GM18520 (cell line): Measurements from ENCODE around the gene SRGAP2B.
"Not testable (repeated sequence)": the region's sequence is repeated elsewhere in the genome, so short reads cannot be mapped to it uniquely, and the experiment has no call there.

Experiments
- ATAC-seq: cut with Tn5 transposase; IDR thresholded peaks from one replicate; pipeline ENCODE4 v1.9.1; 2021; ENCODE audit not compliant: unreplicated experiment

SRGAP2B gene

DNA sequence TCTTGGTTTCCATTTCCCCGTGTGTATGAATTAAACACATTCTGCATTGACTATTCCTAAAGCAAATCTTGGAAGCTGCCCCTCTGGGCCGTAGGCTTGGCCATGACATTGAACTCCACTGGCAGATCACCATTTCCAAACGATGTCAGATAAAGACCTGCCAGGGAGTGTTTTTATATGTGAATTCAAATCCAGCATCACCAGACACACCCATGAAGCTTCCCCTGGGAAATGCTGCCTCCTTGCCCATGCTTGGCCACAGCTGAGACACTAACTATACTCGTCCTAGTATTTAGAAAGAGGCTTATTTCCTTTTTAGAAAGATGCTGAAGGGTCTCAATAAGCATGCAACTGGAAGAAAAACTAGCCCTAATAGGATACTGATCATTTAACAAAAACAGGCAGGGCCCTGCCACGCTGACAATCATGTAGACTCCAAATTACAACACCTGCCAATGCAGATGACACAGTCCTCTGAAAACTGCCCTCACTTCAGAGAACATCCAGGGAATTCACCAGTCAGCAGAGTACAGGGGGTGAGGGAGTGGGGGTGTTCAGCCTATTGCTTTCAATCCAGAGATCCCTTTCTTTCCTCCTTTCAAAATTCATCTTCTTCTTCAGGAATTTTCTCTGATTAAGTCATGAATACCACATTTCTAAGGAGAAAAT is 94.9 kb downstream of the SRGAP2B start:
- ATAC-seq, result not testable (repeated sequence)

DNA sequence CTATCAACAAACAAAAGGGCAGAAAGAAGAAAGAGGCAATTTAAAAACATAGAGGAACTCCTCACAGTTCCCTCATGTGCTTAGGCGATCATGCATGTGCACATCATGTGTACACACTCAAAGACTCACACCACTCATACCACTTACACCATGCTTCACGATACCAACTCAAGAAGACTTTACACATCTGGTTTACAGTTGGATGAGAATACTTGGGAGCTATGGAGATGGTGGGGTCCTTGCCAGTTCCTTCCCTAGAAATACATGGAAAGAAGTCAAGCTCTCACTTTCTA is 96.2 kb downstream of the SRGAP2B start:
- not testable (repeated sequence) for ATAC-seq

DNA sequence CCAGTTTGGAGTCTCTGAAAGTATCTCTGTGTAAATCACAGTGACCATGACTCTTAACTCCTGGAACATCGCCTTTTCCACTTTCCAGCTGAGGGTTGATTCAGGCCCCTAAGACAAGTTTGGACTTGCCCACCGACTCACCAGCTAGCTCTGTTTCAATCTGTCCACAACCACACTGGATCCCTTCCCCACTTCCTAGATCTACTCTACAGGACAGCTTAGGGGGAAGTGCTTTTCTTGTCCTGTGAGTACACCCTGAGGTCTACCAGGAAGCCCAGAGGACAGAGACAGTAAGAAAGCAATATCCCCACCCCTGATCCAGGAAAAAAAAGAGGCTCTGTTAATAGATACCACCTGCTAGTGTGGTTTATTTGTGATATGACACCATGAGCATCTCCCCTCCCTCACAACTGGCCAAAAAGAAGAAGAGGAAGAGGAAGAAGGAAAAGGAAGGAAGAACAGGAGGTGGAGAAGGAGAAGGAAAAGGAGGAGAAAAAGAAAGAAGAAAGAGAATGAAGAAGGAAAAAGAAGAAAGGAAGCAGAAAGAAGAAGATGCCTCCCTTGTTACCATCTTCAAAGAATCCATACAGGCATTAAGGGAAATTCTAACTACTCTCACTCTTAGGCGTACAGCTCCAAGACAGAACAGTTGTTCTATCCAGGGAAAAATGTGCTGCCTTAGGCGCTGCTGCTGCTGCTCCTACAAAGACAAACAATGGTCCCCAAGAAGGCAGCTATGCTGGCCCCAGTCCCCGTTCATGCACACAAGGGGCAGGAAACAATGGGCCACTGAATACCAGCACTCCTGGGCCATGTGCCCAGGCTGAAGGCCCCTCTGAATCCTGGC is 96.8 kb downstream of the SRGAP2B start:
- not testable (repeated sequence) for ATAC-seq

DNA sequence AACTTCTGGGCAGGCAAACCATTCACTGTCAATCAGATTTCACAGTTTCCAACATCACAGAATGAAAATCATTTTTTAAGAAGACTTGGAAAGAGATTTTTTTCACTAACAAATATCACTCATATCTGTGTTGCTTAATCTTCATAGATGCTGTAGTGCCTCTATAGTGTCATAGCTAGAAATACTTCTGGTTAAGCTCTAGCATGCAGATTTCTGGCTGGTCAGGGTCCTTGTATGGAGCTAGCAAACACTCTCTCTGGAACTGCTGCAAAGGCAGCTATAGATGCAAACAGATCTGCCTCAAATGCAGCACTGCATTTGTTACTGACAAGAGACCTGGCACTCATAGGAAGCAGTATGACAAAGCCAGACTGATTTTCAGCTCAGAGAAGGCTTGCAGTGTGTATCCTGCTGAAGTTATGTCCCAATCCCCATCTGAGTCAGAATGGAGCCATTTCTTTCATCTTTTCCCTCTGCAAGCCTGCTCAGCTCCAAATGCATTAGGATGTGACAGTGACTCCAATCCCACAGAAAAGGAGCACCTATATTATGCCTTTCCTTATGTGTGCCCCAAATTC is 99.2 kb downstream of the SRGAP2B start:
- ATAC-seq, result not testable (repeated sequence)

DNA sequence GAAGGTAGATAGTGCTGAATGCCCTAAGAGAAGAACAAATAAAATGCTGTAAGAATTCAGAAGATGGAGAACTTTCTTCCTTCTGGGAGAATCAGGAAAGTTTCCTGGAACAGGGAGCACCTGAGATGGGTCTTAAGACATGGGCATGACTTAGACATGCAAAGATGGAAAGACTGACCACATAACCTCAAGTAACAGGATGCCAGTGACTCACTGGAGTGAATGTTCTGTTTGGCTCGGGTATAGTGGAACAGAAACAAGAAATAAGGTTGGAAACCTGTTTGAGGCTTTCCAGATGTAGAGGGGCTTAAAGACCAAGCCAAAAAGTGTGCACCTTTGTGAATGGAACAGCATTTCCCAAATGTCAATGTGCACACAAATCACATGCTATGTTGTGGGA is 102.2 kb downstream of the SRGAP2B start:
- not testable (repeated sequence) for ATAC-seq

DNA sequence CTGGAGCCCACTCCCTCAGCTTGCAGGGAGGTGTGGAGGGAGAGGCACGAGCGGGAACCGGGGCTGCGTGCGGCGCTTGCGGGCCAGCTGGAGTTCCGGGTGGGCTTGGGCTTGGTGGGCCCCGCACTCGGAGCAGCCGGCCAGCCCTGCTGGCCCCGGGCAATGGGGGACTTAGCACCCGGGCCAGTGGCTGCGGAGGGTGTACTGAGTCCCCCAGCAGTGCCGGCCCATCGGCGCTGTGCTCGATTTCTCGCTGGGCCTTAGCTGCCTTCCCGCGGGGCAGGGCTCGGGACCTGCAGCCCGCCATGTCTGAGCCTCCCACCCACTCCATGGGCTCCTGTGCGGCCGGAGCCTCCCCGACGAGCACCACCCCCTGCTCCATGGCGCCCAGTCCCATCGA is 104.5 kb downstream of the SRGAP2B start:
- ATAC-seq, result not testable (repeated sequence)

DNA sequence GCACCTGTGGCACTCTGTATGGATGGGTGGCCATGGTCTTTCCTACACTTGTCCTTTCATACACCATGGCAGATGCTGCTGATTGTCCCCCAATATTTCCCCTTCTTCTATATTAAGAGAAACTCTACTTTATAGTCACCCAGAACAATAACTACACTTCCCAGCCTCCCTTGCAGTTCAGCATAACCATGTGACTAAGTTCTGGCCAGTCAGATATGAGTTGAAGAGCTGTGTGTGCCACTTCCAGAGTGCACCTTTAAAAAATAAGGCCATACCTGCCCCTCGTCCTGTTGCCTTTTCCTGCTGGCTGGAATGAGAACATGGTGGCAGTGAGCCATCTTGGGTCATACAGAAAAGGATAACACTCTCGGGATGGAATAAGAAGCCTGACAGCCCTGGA is 108.0 kb downstream of the SRGAP2B start:
- not testable (repeated sequence) for ATAC-seq

DNA sequence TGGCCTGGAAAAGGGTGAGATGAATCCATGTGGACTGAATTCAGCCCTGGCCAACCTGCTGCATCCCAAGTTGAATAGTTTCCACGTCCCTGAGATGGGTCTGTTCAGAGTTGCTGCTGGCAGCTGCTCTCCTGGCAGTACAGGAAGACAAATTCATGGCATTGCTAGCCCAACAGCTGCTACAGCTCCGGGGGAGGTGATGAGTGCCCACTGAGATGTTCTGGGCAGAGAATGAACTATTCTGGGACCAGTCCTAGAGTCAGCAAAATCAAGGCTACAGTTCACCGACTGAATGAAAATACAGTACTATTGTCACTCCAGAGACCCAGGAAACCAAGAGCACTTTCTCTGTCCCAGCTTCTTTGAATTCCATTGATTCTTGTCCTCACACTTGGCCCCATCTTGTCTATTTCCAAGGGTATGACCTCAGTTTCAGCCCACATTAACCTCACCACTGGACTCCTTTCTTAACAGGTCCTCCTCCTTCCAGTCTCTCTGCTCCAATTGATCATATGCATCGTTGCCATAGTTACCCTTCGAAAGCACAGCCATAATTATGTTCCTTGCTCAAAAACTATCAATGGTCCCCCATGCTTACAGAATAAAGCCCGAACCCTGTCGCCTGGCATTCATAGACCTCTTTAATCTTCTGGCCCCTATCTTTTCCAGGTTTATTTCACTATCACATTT is 108.8 kb downstream of the SRGAP2B start:
- not testable (repeated sequence) for ATAC-seq

DNA sequence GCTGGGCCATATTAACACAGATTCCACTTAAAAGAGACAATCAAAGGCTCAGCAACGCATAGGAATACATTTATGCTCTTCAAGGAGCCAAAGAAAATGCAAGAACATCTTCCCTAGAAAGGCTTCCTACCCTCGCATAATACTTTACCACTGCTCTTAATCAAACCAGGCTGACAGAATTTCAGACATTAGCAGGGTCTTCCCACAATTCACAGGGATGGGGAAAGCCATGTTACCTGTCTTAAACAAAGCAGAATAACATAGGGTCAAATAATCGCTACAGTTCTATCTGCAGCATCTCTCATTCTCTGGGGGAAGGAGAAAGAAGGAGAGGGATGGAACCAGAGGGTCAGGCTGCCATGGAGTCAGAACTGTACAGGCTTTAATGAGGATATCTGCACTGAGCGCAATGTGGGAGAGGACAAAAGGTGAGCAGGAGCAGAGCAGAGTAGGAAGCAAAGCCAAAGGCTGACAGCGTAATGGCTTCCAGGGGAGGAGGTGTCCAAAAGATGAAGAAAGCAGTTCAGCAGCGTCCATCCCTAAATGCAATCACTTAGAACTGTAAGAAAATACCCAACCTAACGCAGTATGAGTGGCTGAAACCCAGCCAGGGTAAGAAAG is 109.5 kb downstream of the SRGAP2B start:
- not testable (repeated sequence) for ATAC-seq

DNA sequence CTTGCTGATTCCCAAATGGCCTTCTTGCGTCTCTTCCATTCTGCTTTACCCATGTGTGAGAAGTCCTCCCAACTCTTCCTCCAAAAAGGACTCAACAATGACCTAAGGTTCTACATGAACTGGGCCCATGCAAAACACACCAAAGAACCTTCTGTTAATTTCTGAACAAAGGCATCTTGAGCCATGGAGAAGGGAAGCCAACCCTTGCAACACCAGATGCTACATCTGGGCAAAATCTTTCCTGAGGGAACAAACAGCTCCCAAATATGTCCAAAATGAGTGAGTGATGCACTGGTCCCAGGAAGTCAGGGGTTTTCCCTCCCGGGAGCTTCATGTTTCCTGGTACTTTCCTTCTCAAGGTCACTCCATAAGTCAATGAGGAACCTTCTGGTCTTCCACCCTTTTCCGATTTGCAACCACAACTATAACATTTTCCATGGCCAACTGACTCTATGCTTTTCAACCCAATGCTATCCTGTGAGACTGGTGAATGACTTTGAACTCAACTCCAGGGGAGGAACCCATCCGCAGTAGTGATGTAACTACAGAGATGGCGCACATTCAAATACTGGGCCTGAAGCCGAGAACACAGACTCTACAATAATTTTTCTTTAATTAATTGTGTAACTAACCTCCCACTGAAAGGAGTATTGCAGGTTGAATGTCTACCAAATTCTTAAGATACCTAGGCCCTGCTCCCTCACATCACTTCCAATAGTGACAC is 112.2 kb downstream of the SRGAP2B start:
- ATAC-seq, result not testable (repeated sequence)

DNA sequence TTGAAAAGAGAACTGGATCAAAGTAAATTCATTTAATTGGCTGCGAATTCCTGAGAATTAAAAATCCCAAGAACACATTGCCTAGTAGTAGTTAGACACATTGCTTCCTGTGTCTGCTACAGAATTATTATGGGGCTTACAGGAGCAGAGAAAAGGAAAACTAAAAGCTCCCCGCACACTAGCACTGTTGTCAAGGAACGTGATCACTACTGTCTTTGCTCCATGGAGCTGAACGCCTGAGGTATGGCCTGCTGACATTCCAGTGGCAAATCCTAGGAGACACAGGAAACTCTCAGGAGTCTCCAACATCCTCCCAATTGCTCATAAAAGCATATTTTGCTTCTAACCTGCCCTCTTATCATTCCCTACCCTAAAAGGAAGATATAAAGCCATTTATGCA is 114.0 kb downstream of the SRGAP2B start:
- not testable (repeated sequence) for ATAC-seq

DNA sequence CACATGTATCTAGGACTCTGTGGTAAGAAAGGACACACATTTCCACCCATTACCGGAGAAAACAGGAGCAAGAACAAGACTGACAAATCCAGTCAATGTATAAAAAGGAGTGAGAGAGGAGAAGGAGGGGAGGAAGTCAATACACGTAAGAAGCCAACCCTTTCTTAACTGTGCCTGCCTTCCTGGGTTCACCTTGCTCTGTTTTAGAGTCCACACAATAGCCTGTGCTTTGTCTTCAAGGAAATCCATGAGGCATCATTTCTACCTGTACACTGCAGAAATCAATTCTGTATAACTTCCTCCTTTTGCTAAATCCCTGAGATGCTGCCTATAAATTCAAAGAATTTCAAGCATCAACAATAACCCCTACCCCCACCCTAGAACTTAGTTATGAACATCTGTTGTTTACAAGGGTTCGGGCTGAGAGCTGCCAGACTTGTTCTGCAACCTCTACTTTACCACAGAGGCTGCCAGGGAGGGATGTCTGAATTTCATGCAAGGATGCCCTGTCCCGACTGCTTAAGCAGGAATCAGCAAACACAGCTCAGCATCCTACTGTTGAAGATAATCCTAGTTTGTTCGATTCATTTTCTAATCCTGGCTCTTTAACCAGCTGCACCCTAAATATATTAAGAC is 115.0 kb downstream of the SRGAP2B start:
- not testable (repeated sequence) for ATAC-seq

DNA sequence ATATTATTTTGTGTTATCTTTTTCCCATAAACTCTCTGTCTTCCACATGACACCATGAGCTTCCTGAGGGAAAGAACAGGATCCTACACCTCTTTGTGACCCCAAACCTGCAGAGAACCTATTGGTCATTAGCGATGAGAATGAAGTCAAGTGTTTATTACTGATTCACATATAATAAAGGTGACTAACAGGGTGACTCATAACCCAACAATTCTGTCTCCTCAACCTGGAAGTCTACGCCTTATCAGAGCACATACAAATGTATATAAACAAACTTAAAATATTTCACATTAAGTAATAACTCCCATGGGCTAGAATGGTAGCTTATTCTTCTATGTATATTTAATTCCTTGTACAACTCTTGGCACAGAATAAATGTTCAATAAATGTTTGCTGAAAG is 117.3 kb downstream of the SRGAP2B start:
- not testable (repeated sequence) for ATAC-seq

DNA sequence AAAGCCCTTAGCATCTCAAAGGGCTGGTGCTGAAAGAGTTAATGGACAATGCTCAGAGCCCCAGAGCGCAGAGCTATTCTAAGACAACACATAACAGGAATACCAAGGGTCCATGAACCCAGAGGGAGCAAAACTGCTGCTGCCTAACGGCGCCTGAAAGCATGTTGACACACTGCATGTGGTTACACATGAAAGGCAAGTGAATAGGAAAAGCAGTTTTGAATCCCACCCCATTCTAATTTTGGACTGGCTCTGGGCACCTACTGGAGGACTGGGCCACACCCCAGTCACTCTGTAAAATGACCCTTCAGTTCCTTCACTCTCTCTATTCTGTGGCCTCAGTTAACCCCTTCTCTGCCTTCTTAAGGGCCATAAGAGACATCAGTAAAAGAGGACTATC is 123.2 kb downstream of the SRGAP2B start:
- ATAC-seq, result not testable (repeated sequence)

DNA sequence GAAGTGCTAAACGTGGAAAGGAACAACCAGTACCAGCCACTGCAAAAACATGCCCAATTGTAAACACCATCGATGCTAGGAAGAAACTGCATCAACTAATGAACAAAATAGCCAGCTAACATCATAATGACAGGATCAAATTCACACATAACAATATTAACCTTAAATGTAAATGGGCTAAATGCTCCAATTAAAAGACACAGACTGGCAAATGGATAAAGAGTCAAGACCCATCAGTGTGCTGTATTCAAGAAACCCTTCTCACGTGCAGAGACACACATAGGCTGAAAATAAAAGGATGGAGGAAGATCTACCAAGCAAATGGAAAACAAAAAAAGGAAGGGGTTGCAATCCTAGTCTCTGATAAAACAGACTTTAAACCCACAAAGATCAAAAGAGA is 128.6 kb downstream of the SRGAP2B start:
- ATAC-seq, result not testable (repeated sequence)

DNA sequence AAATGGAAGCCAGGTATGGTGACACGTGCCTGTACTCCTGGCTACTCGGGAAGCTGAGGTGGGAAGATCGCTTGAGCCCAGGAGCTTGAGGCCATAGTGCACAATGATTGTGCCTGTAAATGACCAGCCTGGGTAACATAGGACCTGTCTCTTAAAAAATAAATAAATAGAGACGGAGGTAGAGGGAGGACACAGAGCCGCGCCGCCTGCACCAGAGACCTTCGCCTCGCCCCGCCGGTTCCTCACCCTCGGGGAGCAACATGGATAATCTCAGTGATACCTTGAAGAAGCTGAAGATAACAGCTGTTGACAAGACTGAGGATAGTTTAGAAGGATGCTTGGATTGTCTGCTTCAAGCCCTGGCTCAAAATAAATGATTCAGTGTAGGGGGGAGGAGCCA is 130.4 kb downstream of the SRGAP2B start:
- not testable (repeated sequence) for ATAC-seq

DNA sequence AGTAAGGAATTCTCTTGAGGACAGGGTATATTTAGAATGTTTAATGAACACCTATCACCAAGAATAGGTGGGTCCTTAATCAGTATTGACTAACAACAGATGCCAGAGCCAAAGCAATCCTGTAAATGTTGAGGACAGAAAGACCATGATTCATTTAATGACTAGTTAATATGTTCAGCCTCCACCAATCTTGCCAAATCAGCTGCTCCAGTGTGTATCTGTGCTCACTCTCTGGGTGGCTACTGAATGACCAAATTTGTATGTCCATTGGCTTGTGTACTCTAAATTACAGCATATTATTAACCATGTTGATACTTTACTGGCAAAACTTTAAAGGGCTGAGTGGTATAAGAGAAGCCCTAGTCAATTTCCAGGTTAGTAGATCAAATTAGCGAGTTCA is 130.9 kb downstream of the SRGAP2B start:
- ATAC-seq, result not testable (repeated sequence)

DNA sequence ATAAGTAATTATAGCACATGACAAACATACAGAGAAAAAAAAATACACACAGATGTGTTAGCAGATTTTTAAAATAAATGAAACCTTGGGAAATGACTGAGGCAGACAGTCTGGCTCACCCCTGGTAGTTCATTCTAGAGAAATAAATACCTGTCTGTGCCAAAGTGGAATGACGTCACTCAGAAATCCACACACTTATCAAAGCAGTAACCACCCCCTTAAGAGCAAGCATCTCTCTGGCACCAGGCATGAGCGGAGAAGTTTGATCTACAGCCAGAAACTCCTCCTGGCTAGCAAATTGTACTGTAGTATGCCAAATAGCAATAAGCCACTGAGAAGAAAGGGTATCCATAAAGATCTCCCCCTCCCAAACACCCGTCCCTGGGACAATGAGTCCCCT is 131.6 kb downstream of the SRGAP2B start:
- ATAC-seq, result not testable (repeated sequence)

DNA sequence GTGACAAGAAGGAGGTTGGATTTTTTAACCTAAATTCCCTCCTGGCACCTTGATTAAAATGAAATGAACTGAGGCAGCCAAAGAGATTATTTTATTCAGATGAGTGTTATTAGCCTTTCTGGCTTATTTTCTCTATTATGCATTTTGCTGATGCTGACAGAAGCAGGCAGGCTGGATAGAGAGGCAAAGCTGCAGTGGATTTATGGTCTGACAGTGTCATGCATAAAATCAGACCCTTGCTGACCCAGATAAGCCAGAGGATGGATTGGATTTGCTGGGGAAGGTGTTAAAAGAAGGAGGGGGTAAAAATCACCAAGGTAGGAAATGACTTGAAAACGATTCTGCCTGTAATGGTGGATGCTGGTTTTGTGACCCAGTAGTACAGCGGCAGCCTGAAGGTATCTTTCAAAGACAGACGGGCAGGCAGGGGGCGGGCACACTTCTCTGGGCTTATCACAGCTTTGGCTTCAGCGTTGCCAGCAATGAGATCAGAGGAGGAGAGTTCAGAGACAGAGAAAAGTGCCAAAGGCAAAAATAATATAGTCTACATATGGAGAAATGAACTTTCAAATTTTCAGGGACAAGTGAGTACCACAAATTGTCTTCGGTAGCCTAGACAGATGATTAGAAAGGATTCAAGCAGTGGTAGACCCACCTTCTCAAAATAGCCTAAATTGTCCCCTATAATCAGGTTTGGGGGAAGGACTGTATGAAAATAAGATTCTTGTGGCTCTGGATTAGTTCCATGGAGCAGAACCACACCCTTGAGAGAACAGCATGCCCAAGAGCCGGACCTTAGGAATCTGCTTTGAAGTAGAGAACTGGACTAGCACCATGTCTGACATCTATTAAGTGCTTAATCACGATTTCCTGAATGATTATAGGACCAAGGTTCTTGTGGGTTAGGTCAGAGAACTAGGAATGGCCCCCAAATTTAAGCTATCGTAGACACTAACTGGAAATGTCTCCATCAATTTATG is 133.2 kb downstream of the SRGAP2B start:
- not testable (repeated sequence) for ATAC-seq
